Lung (tissue), 12 donors: Measurements from ENCODE around the gene FGF14. TPM values are rescaled to one million over a fixed set of nuclear protein-coding genes. Genes with fewer than 3 reads are reported as not detected.

ENCODE experiments used
- ATAC-seq: fragments of 200-7000 bp; cut with Tn5 transposase; one replicate; pipeline ENCODE4 v1.9.1; 2020; ENCODE audit warnings: moderate number of reproducible peaks; ENCODE audit not compliant: insufficient read depth, low FRiP score
- DNase-seq, 3 donors: peaks; one replicate each; pipeline ENCODE4 v3.0.0-alpha.2; 2013 to 2017
- H3K27ac ChIP-seq, 2 donors: one replicate each; pipeline ENCODE4 v1.5.1; 2013; ENCODE audit warnings: mild to moderate bottlenecking in 2 of 2, moderate library complexity in 2 of 2, control low read depth in 1 of 2, inconsistent platforms in 1 of 2, low read depth in 1 of 2, low read length in 1 of 2
- H3K27me3 ChIP-seq, 3 donors: one replicate each; pipeline ENCODE4 v1.5.1; 2013; ENCODE audit warnings: low read length in 2 of 3; ENCODE audit not compliant: control insufficient read depth in 3 of 3, insufficient read depth in 3 of 3
- H3K36me3 ChIP-seq, 4 donors: one replicate each; pipeline ENCODE4 v1.5.1; 2013; ENCODE audit warnings: low read length in 4 of 4, mild to moderate bottlenecking in 1 of 4, moderate library complexity in 1 of 4; ENCODE audit not compliant: control insufficient read depth in 4 of 4, insufficient read depth in 4 of 4
- H3K4me1 ChIP-seq, 5 donors: one replicate each; pipeline ENCODE4 v1.5.1; 2013; ENCODE audit warnings: low read length in 5 of 5, mild to moderate bottlenecking in 2 of 5, moderate library complexity in 1 of 5; ENCODE audit not compliant: control insufficient read depth in 5 of 5, insufficient read depth in 5 of 5
- H3K4me3 ChIP-seq: one replicate; pipeline ENCODE4 v1.5.1; 2013; ENCODE audit warnings: mild to moderate bottlenecking, control low read depth, moderate library complexity
- H3K9ac ChIP-seq, 2 donors: one replicate each; pipeline ENCODE4 v1.5.1; 2013; ENCODE audit warnings: low read length in 2 of 2, control low read depth in 1 of 2; ENCODE audit not compliant: insufficient read depth in 1 of 2
- H3K9me3 ChIP-seq, 4 donors: one replicate each; pipeline ENCODE4 v1.5.1; 2013; ENCODE audit warnings: low read length in 3 of 4, mild to moderate bottlenecking in 1 of 4, moderate library complexity in 1 of 4; ENCODE audit not compliant: control insufficient read depth in 4 of 4, insufficient read depth in 3 of 4
- CTCF ChIP-seq: IDR thresholded peaks from 2 replicates; pipeline ENCODE4 v1.5.1; 2012; ENCODE audit warnings: mild to moderate bottlenecking; ENCODE audit errors: control extremely low read depth, extremely low read depth
- WGBS, 2 donors: extraction: QIAGEN DNeasy Blood & Tissue Kit; methylation state at CpG; one replicate each; pipeline ENCODE4 v1.1.7; 2013; 5-methylcytosine and 5-hydroxymethylcytosine counted together
- polyA plus RNA-seq, 2 donors: library from polyadenylated mRNA; stranded (reverse); fragments of 200-250 nt; gene quantifications; one replicate each; pipeline ENCODE4 v1.2.1, GENCODE V29; 2013
- total RNA-seq, 2 donors: library from RNA; depleted of rRNA in 1 of 2; stranded (reverse); fragments of >200 nt in 1 of 2; gene quantifications; one replicate each; pipeline ENCODE4 v1.2.1, GENCODE V29; 2014 to 2021
- donor health status: control.
- donor health status: control.
- donor health status: Bipolar disorder and iron deficiency.
- donor health status: healthy.
- donor health status: DM: yes; HTN: yes; CAD: no.

FGF14 gene
- total and polyA plus RNA-seq, 4 donors = 0.59 to 12.9 (median 2.3) TPM

DNA sequence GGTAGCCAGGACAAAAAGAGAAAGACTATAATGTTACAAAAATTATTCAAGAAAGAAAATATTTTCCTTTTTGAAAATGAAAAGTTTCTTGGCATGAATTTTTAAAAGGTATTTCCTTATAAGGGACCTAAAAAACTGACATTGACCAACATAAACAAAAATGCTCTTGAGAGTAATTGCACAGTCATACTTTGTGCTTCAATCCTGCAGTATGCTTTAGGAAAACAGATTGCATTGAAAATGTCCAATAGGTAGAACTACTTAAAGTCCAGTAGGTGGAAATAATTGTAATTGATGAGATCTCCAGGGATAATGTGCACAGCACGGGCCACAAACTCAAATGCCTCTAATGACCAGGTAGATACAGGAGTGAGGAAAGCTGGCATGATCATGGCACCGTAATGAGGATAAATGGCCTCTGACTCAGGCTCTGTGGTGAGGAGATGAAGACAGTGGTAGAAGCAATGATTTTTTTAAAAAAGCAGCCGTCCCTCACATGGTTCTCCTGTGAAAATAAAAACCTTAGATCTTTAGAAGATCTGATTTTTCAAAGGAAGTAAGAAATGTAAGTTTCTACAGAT lies 671.3 kb downstream of the FGF14 start:
- WGBS, 2 donors = 84 to 87% methylated on average over 3 of the region's 3 CpGs
- no peak for ATAC-seq
- Histone ChIP-seq H3K9ac (no peak overlapping the region), H3K36me3 (no peaks in the 10 kb centered on the region), H3K4me1 (no peaks in the 10 kb centered on the region), H3K9me3 (no peaks in the 10 kb centered on the region), H3K27me3 (no peaks in the 10 kb centered on the region), H3K27ac (no peak overlapping the region), H3K4me3 (no peak overlapping the region)
- DNase-seq = no peak
- TF ChIP-seq CTCF = no peak

- DNase-seq = no peak
- no peak for TF ChIP-seq CTCF
- Histone ChIP-seq H3K9ac (no peak overlapping the region), H3K27me3 (no peaks in the 10 kb centered on the region), H3K36me3 (no peaks in the 10 kb centered on the region), H3K9me3 (no peaks in the 10 kb centered on the region), H3K4me3 (no peak overlapping the region), H3K27ac (no peak overlapping the region), H3K4me1 (no peaks in the 10 kb centered on the region)
- 81 to 86% methylated on average over 3 of the region's 3 CpGs for WGBS, 2 donors
- ATAC-seq = no peak
Observed at GRCh38 chr13:101728615-101729014, 673.2 kb downstream of the FGF14 start.

- Histone ChIP-seq H3K9me3 (no peaks in the 10 kb centered on the region), H3K9ac (no peak overlapping the region), H3K4me3 (no peak overlapping the region), H3K27ac (no peak overlapping the region), H3K27me3 (no peaks in the 10 kb centered on the region), H3K4me1 (no peaks in the 10 kb centered on the region), H3K36me3 (no peaks in the 10 kb centered on the region)
- ATAC-seq (no peak), DNase-seq (no peak)
- no peak for TF ChIP-seq CTCF
Observed at GRCh38 chr13:101728021-101728420, 673.8 kb downstream of the FGF14 start.

DNA sequence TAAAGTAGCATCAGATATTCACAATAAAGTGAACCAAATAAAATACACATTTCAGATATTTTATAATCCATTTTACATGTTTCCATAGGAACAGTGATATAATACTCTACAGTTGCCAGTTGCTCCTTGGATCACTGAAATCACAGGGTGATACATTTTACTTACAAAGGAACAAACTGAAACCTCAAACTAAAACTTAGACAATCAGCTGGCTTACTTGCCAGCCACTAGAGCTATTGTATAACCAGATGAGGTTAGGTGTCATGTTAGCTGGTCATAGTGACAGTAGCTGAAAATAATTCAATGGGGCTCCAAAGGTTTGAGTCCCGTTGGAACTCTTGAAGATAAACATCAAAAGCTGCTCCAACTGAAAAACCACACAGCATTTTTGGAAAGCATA lies 674.7 kb downstream of the FGF14 start:
- no peak for DNase-seq
- Histone ChIP-seq H3K9me3 (no peaks in the 10 kb centered on the region), H3K27ac (no peak overlapping the region), H3K4me3 (no peak overlapping the region), H3K27me3 (no peaks in the 10 kb centered on the region), H3K36me3 (no peaks in the 10 kb centered on the region), H3K9ac (no peak overlapping the region), H3K4me1 (no peaks in the 10 kb centered on the region)
- 41 to 55% methylated on average over 1 of the region's 1 CpG for WGBS, 2 donors
- ATAC-seq = no peak
- no peak for TF ChIP-seq CTCF
